Stimulated activated naive CD4-positive, alpha-beta T cell treated with Interleukin-2 at 50 U/mL for 16 hours (primary cell): ENCODE measurements around the gene GPR12.

Experiments used
- DNase-seq: peaks from one replicate; lab custom pipeline; 2025; lab: John Stamatoyannopoulos, UW

GPR12 gene, protein sequence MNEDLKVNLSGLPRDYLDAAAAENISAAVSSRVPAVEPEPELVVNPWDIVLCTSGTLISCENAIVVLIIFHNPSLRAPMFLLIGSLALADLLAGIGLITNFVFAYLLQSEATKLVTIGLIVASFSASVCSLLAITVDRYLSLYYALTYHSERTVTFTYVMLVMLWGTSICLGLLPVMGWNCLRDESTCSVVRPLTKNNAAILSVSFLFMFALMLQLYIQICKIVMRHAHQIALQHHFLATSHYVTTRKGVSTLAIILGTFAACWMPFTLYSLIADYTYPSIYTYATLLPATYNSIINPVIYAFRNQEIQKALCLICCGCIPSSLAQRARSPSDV

DNA sequence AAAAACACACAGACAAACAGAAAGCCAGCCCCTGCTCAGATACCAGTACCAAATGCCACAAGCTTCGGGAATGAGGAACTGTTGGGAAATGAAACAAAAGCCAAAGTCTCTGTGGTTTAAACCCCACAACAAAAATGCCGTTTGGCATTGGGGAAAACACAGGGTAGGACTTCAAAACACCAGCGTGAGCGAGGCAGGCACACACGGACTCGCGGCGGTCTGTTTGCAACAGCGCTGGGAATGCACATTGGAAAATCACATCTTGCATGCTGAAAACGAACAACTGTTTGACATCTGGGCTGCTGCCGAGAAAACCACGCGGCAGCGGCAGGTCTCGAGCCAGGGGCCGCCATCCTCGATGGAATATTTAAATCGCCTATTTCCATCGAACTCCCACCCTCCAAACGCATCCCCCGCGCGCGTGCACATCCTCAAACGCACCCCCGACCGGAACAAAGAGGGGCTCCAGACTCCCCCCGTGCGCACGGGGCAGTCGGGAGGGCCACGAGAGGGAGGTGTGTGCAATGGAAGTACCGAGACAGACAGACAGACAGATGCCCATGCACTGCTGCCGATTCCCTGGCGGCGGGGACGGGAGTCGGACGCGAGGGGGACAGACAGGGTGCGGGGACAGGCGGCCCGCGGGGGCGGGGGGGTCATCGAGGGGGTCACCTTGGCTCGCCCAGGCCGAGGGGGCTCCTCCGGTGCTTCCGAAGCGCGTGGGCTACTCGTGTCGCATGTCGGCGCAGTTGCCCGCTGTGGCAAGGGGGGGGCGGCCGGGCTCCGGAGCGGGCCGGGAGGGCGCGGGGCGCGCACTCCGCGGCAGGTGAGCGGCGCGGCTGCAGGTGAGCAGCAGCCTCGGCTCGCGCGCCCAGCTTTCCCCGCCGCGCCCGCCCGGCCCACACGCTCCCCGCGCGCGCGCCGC is at the start of gene GPR12:
GPR12 (minus strand) TSS at position 880 of the 925 bp plus-strand sequence. CDS start 959 bp downstream, outside the sequence.
- no peak for DNase-seq

GRCh38 chr13:26810095-26810494 is 49.5 kb upstream of the GPR12 start:
- DNase-seq, result no peak

DNA sequence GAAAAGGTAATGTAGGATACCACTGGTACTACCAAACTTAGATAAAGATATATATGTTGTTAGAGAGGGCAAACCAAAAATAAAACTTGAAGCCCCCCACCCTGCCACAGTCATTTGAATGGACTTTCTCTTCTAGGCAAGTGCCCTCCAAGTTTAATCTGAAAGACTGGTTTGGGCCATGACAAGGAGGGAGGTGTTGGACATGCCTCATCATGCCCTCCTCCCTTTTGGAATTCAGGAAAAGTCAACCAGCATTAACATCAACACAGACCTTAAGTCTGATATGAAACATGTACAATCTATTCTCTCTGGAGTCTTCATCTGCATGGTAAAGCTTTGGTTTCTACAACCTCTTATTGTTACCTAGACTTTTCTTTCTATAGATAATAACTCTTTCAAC is 46.3 kb upstream of the GPR12 start:
- DNase-seq, result no peak

DNA sequence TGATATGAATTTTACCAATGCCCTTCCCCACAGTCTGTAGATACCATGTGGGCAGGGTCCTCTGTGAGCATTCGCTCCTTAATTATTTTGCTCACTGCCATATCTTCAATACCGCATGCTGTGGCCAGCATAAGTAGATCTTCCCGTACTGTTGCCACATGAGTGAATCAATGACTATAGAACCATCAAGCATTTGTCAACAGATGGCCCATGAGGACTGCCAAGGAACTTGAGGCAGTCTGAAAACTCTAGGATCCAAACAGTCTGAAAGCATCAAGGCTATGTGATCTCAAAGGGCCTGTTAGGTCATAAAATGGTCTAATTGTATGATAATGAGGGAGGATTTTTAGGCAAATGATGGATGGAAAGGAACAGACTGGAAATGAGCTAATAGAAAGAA is 27.4 kb upstream of the GPR12 start:
- no peak for DNase-seq

DNA sequence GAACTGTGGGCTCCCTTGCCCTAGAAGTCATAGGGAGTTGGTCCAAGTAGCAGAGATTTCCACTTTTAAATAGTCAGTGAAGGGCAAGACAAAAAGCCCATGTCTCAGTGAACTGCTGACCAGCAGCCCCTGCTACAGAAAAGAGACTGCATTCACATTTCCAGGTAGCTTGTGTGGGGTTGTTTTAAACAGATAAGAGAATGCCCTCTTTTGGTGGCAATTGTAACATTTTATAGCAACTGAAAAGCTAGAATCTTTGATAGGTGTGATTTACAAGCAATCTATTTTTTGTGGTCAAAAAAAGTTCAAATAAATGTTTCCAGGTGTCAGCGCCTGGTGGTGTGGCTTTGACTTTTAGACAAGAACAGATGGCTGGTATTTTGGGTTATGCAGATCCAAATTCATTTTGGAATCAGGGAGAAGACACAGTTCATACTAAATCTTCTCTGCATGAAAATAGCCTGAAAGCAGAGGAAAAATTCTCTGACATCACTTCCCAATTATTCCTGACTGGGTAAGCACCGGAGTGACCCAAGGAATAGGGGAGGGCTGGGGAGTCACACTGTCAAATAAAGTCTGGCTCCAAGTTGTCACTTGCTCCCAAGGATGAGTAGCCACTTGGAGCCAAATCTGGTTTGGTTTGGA is 26.2 kb upstream of the GPR12 start:
- DNase-seq, result no peak

DNA sequence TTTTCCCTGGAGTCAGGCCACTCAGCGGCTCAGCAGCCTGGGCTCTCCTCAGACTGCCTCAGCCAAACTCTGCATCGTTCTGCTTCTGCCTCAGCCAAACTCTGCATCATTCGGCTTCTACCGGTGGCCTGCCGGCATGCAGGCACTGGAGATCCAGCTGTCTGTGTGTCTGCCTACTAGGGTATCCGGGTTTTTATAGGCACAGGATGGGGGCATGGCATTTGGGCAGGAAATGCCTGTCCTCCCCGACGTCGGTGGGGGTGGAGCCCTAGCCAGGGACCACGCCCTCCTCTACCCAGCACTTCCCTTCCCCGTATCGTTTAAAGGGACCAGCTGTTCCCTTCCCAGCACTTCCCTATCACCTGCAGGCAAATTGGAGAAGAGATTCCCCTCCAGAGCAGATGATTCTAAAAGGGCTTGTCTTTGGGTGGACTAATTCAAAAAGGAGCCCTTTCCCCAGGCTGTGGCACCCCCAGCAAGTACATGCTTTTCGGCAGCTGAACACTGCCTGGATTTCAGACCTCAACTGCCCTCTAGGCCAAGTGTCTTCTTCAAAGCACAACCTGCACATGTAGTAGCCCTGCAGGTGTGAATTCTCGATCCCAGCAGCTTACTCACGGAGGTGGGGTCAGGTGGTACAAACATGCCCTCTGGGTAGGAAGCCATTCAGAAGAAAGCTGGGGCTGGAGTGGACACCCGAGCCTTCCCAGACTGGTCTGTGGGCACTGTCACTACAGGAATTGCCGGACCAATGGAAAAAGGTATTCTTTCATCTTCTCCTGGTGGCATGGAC is 25.4 kb upstream of the GPR12 start:
- DNase-seq, result peak; percentile 3

DNA sequence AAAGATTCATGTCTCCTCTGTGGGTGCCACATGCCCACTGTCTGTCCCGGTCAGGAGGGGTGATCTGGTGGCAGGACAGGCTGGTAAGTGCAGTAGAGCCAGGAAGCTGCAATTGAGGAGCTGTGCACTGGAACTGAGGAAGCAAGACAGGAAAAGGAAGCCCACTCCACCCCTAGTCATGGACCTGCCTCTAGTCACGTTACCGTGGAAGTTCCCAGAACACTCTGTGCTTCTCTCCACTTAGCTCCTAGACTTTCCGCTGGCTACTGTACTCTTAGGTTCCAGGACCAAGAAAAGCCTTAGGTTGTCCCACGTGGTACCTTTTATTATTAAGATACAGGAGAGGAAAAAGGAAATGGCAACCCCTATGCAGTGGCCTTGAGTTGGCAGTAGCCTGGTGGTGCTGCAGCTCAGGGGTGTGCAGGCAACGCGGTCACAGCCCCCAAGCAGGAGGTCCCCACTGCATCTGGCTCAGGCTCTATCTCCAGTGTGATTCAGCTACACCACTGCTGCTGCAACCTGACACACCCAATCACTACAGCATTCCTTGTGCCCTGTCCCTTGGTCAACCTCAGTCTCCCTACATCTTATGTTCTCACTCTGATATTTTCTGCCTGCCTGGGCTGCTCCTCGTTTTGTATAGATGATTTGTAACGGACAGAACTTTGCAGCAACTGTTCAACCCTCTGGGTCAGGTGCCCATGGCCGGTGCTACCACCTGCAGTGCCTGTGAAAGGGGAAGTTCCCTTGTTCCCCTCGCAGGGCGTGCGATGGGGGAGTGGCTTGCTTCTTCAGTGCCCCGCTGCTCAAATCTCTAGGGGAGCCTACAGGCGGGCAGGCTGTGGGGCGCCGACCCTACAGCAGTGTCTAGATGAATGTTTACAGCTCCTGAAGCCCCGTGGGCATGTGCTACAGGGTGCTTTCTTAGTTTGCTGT is 24.4 kb upstream of the GPR12 start:
- DNase-seq, result no peak

DNA sequence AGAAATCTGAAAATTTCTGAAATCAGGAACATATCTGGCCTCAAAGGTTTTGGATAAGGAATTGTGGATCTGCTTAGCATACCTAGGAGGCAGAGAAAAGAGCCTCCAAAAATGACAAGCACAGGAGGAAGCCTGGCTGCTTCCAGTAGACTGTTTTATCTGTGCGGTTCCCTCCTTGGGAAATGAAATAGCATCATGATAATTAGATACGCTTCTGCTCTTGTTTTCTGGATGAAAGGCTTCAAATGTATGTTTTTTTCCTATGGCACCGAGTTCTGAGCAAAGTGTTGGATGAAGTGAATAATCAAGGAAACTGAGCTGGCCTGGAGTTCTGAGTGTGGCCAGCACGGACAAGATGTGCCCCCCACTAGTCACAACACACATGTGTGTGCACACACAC is 19.8 kb upstream of the GPR12 start:
- no peak for DNase-seq

GRCh38 chr13:26779321-26779720 is 18.7 kb upstream of the GPR12 start:
- DNase-seq, result no peak

DNA sequence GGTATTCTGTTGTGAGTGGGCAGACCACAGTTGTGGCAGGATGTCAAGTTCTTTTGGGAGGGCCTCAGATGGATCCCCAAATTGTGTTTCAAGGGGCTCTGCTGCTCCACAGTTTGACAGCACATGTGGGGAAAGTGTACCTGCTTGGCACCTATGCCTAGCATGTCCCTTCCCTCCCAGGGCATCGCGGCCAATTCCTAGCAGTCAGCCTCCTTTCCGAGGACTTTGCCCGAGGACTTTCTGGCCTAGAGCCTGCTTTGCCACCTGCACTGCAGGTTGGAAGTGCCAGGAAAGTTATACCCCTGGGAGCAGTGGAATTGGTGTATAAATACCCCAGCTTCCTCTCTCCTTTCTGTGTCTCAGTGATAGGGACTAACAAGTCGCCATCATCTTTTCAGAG is 11.9 kb upstream of the GPR12 start:
- no peak for DNase-seq

DNA sequence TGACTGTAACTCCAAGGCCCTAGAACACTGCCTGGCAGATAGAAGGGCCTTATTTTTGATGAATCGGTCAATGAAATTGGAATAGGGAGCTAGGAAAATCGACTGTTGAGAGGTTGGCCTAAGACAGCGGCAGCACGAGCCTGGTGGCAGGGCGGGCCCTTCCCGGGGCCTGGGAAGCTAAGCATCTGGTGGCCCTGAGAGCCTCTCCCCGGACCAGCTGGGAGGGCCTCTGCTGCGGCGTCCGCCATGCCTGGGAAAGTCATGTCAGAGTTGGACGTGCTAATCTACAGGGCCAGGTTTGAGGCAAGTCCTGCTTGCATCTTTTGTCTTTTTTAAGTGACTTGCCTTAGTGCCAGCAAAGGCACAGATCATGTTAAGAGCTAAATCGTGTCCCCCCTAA is 11.2 kb upstream of the GPR12 start:
- no peak for DNase-seq

DNA sequence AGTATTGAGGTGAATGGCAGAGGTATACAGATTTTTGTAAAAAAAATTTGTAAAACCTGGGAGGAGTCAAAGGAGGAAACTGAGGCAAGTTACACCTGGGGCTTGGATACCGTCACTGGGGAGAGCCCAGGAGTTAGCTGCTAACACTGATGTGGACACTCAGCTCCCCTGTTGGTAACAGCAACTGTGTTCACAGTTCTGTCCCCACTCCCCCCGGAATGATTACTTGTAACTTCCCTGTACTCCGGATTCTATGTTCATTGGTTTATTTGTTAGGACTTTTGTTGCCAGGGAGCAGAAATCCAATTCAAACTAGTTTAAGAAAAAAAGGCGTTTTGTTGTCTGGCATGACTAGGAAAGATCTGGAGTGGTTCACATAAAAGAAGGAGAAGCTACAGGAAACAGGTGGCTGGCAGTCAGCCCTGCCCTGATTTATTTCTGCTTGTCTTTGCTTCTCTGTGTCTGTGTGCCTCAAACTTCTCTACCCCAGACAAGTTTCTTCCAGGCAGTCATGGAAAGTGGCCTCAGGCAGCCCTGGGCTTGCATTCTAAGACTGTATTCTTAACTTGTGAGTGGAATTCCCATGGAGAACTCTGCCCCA is 2.3 kb upstream of the GPR12 start:
- no peak for DNase-seq

GRCh38 chr13:26760832-26761582 is 421 bp upstream of the GPR12 start:
- no peak for DNase-seq

DNA sequence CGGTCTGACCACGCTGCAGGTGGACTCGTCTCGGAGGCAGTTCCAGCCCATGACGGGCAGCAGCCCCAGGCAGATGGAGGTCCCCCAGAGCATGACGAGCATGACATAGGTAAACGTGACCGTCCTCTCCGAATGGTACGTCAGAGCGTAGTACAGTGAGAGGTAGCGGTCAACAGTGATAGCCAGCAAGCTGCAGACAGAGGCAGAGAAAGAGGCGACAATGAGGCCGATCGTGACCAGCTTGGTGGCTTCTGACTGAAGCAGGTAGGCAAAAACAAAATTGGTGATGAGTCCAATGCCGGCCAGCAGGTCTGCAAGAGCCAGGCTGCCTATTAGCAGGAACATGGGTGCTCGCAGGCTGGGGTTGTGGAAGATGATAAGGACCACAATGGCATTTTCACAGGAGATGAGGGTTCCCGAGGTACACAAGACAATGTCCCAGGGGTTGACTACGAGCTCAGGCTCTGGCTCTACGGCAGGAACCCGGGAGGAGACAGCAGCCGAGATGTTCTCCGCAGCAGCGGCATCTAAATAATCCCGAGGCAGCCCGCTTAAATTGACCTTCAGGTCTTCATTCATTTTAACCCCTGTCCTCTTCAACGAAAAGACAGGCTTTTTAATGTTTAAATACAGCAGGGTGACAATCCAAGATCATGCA is 1.2 kb downstream of the GPR12 start:
- DNase-seq, result no peak

GRCh38 chr13:26758496-26759157 is 2.0 kb downstream of the GPR12 start:
- DNase-seq, result no peak

DNA sequence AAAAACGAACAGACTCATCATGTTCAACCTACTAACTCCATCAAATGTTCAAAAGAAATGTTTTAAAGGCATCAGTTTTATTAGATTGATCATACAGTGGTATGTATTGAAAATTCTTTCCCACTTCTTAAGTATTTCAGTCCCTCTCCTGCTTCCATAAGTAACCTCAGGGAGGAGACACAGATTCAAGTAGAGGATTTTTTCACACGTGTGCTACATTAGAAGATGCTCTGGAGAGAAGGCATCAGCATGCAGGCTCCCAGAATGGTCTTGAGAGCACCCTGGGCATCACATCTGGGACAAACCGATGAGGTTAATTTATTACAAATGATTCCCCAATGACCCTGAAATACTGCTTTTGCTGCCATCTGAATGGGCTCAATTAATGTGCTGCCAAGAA is 3.6 kb downstream of the GPR12 start:
- no peak for DNase-seq

DNA sequence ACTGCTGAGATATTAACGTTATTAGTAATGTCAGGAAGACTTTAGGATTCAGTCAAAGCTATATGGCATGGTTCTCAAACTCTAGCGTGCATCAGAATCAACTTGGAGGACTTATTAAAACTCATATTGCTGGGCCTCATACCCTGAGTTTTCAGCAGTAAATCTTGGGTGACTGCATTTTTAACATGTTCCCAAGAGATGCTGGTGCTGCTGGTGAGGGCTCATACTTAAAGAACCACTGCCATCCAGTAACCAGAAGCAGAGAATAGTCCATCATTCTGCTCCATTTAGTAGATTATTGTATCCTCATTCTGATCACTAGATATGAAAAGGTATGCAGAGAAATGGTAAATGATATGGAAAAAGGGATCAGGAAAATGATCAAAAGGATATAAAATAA is 7.9 kb downstream of the GPR12 start:
- DNase-seq, result no peak

- DNase-seq, result no peak
Measured at GRCh38 chr13:26749905-26750304, 10.7 kb downstream of the GPR12 start.

GRCh38 chr13:26749285-26749684 is 11.3 kb downstream of the GPR12 start:
- DNase-seq, result no peak
